EH (cell line): ENCODE measurements around the gene LMNTD2.

Experiments
- DNase-seq: peaks from one replicate; pipeline ENCODE4 v3.0.0-alpha.2; 2015; ENCODE audit warnings: low read depth

Gene LMNTD2

GRCh38 chr11:560305-561147 is at the start of gene LMNTD2, which contains the start of gene RASSF7:
Gene LMNTD2 (minus strand): TSS chr11:560738. CDS start chr11:560716, 22 bp downstream.
Gene RASSF7 (plus strand): TSS chr11:560970. CDS start chr11:561769, 799 bp downstream.
- DNase-seq: peak; percentile 84

- DNase-seq: no peak
Observed at GRCh38 chr11:609341-609811, 48.8 kb upstream of the LMNTD2 start.

GRCh38 chr11:608791-609251 is 48.3 kb upstream of the LMNTD2 start:
- DNase-seq: no peak

- DNase-seq: no peak
Observed at GRCh38 chr11:607971-608659, 47.6 kb upstream of the LMNTD2 start.

- no peak for DNase-seq
Observed at GRCh38 chr11:607020-607780, 46.7 kb upstream of the LMNTD2 start.

- DNase-seq: no peak
Observed at GRCh38 chr11:606245-606644, 45.7 kb upstream of the LMNTD2 start.

- DNase-seq: no peak
Observed at GRCh38 chr11:605286-606129, 45.0 kb upstream of the LMNTD2 start.

- no peak for DNase-seq
Observed at GRCh38 chr11:603154-603553, 42.6 kb upstream of the LMNTD2 start.

GRCh38 chr11:601573-602245 is 41.2 kb upstream of the LMNTD2 start:
- no peak for DNase-seq

- no peak for DNase-seq
Observed at GRCh38 chr11:598005-598680, 37.6 kb upstream of the LMNTD2 start.

- no peak for DNase-seq
Observed at GRCh38 chr11:597166-597725, 36.7 kb upstream of the LMNTD2 start.

- no peak for DNase-seq
Observed at GRCh38 chr11:596374-596773, 35.8 kb upstream of the LMNTD2 start.

- DNase-seq: no peak
Observed at GRCh38 chr11:595400-595799, 34.9 kb upstream of the LMNTD2 start.

- no peak for DNase-seq
Observed at GRCh38 chr11:593347-593746, 32.8 kb upstream of the LMNTD2 start.

GRCh38 chr11:592918-593317 is 32.4 kb upstream of the LMNTD2 start:
- no peak for DNase-seq

GRCh38 chr11:592501-592900 is 32.0 kb upstream of the LMNTD2 start:
- DNase-seq: no peak

- no peak for DNase-seq
Observed at GRCh38 chr11:590997-591396, 30.5 kb upstream of the LMNTD2 start.

GRCh38 chr11:589798-590197 is 29.3 kb upstream of the LMNTD2 start:
- no peak for DNase-seq

- peak; percentile 62 for DNase-seq
Observed at GRCh38 chr11:587978-588380, 27.4 kb upstream of the LMNTD2 start.

GRCh38 chr11:587546-587945 is 27.0 kb upstream of the LMNTD2 start:
- no peak for DNase-seq
